CD14-positive monocyte (primary cell): ENCODE measurements around the gene DNAJC27. TPM values are rescaled to one million over a fixed set of nuclear protein-coding genes. Genes with fewer than 3 reads are reported as not detected.

ENCODE experiments used
- DNase-seq, 3 donors: peaks; one replicate each; pipeline ENCODE4 v3.0.0-alpha.2; 2011 to 2022
- H2AFZ ChIP-seq: 2 replicates; pipeline ENCODE4 v1.6.0; 2012; ENCODE audit warnings: mild to moderate bottlenecking, low read depth, low read length, inconsistent platforms; ENCODE audit not compliant: insufficient read depth, poor library complexity, severe bottlenecking
- H3K27ac ChIP-seq, 2 donors: 1 replicate in 1 of 2; 2 replicates in 1 of 2; pipeline ENCODE4 v1.5.1; 2012 to 2013; ENCODE audit warnings: low read length in 2 of 2, control low read depth in 1 of 2, inconsistent platforms in 1 of 2, low read depth in 1 of 2, mild to moderate bottlenecking in 1 of 2
- H3K27me3 ChIP-seq, 2 donors: one replicate each; pipeline versions ENCODE4 v1.6.0 to v1.6.1; 2011 to 2013; ENCODE audit warnings: low read length in 2 of 2; ENCODE audit not compliant: control insufficient read depth in 2 of 2, insufficient read depth in 2 of 2
- H3K36me3 ChIP-seq, 2 donors: replicated peaks in 1 of 2; 1 replicate in 1 of 2; 2 replicates in 1 of 2; pipeline versions ENCODE4 v1.5.1 to v1.6.1; 2012 to 2013; ENCODE audit warnings: low read length in 2 of 2, control low read depth in 1 of 2, inconsistent platforms in 1 of 2, mild to moderate bottlenecking in 1 of 2; ENCODE audit not compliant: insufficient read depth in 2 of 2, control insufficient read depth in 1 of 2
- H3K4me1 ChIP-seq, 2 donors: 1 replicate in 1 of 2; 2 replicates in 1 of 2; pipeline versions ENCODE4 v1.5.1 to v1.6.1; 2012 to 2013; ENCODE audit warnings: low read length in 2 of 2, control low read depth in 1 of 2, inconsistent platforms in 1 of 2, mild to moderate bottlenecking in 1 of 2, moderate library complexity in 1 of 2; ENCODE audit not compliant: insufficient read depth in 2 of 2, control insufficient read depth in 1 of 2
- H3K4me2 ChIP-seq: replicated peaks from 2 replicates; pipeline ENCODE3; 2012; ENCODE audit warnings: low read length, moderate library complexity, mild to moderate bottlenecking; ENCODE audit not compliant: poor library complexity, severe bottlenecking; ENCODE audit errors: extremely low read depth
- H3K4me3 ChIP-seq, 3 experiments: fragments of 200-600 bp in 1 of 3; sonication (generic) in 1 of 3; replicated peaks in 1 of 3; 1 replicate in 2 of 3; 2 replicates in 1 of 3; pipeline ENCODE4 v1.5.1; 2011 to 2013; ENCODE audit warnings: low read length in 3 of 3, mild to moderate bottlenecking in 3 of 3, control low read depth in 2 of 3, low read depth in 2 of 3, inconsistent platforms in 1 of 3, moderate library complexity in 1 of 3
- H3K79me2 ChIP-seq: 2 replicates; pipeline ENCODE4 v1.6.0; 2012; ENCODE audit warnings: mild to moderate bottlenecking, control low read depth, inconsistent platforms, low read length, moderate library complexity; ENCODE audit not compliant: insufficient read depth
- H3K9ac ChIP-seq: 2 replicates; pipeline ENCODE4 v1.6.0; 2017; ENCODE audit warnings: low read length, mild to moderate bottlenecking; ENCODE audit not compliant: insufficient read depth, poor library complexity, severe bottlenecking
- H3K9me3 ChIP-seq, 2 donors: replicated peaks in 1 of 2; 1 replicate in 1 of 2; 2 replicates in 1 of 2; pipeline versions ENCODE4 v1.5.1 to v1.6.1; 2012 to 2013; ENCODE audit warnings: low read length in 2 of 2, control low read depth in 1 of 2; ENCODE audit not compliant: control insufficient read depth in 1 of 2, insufficient read depth in 1 of 2
- H4K20me1 ChIP-seq: 2 replicates; pipeline ENCODE4 v1.6.0; 2012; ENCODE audit warnings: mild to moderate bottlenecking, low read length, control low read depth, moderate library complexity; ENCODE audit not compliant: insufficient read depth
- H3K27ac Mint-ChIP-seq, 7 donors: one replicate each; pipeline ENCODE4 v1.8.0; 2020; ENCODE audit warnings: mild to moderate bottlenecking in 7 of 7, mixed read lengths in 7 of 7, moderate library complexity in 6 of 7, inconsistent platforms in 2 of 7
- H3K27me3 Mint-ChIP-seq, 3 donors: one replicate each; pipeline ENCODE4 v1.8.0; 2021 to 2022; ENCODE audit warnings: low read depth in 3 of 3, mild to moderate bottlenecking in 3 of 3, mixed read lengths in 3 of 3, moderate library complexity in 3 of 3, inconsistent platforms in 1 of 3
- H3K36me3 Mint-ChIP-seq, 2 donors: one replicate each; pipeline ENCODE4 v1.8.0; 2020; ENCODE audit warnings: mixed read lengths in 2 of 2, inconsistent platforms in 1 of 2, mild to moderate bottlenecking in 1 of 2
- H3K4me1 Mint-ChIP-seq: one replicate; pipeline ENCODE4 v1.8.0; 2020; ENCODE audit warnings: mild to moderate bottlenecking, mixed read lengths
- H3K4me3 Mint-ChIP-seq, 2 donors: one replicate each; pipeline ENCODE4 v1.8.0; 2020; ENCODE audit warnings: mild to moderate bottlenecking in 2 of 2, mixed read lengths in 2 of 2, moderate library complexity in 1 of 2
- H3K9me3 Mint-ChIP-seq, 7 donors: one replicate each; pipeline ENCODE4 v1.8.0; 2020 to 2022; ENCODE audit warnings: mixed read lengths in 7 of 7, mild to moderate bottlenecking in 6 of 7, moderate library complexity in 6 of 7, inconsistent platforms in 2 of 7
- WGBS: methylation state at CpG from one replicate; pipeline ENCODE4 v1.1.5; 2013; ENCODE audit warnings: missing lambda C conversion rate; ENCODE audit not compliant: insufficient coverage; 5-methylcytosine and 5-hydroxymethylcytosine counted together
- intact Hi-C, 2 donors: fragments of 100-400 bp; cut with micrococcal nuclease; formaldehyde crosslinking; loops; one replicate each; pipeline versions ENCODE4 v1.15.0 to v1.15.1; 2023
- polyA plus RNA-seq, 3 donors: library from polyadenylated mRNA; depleted of rRNA in 1 of 3; unstranded in 2 of 3; stranded (reverse) in 1 of 3; fragments of 300-500 nt in 2 of 3; fragments of >200 nt in 1 of 3; fragmentation: Illumina TruSeq in 2 of 3; gene quantifications; 1 replicate in 2 of 3; 2 replicates in 1 of 3; pipeline ENCODE4 v1.2.3, GENCODE V29; 2012 to 2021
- small RNA-seq: library from RNA; depleted of rRNA; stranded (forward); fragments of <200 nt; gene quantifications from one replicate; pipeline ENCODE3, GENCODE V24; 2012; ENCODE audit warnings: low read depth; ENCODE audit not compliant: insufficient read length
- TF ChIP-seq, protein P1 (sequence below): fragments of 200-600 bp; IDR thresholded peaks from one replicate; pipeline ENCODE4 v1.8.0; 2022; ENCODE audit warnings: antibody characterized with exemption, mild to moderate bottlenecking

Gene DNAJC27
- polyA plus RNA-seq, 3 donors: 0.86 to 2.8 (median 2.2) TPM

DNA sequence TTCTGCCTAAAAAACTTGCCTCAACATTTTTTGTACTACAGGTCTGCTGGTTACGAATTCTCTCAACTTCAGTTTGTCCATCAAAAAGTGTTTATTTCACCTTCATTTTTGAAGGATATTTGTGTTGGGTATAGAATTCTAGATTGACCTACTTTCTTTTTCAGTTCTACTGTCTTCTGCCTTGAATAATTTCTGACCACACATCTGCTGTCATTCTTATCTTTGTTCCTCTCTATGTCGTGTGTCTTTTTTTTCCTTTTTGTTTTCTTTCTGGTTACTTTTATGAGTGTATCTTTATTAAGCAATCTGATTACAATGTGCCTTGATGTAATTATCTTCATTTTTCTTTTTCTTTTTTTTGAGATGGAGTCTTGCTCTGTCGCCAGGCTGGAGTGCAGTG is 77.0 kb downstream of the DNAJC27 start:
- no CpG with 5 or more reads among the region's 3 CpGs for WGBS
- Mint-ChIP-seq H3K4me1 (peaks cover 13% of the 10 kb centered on the region), H3K36me3 (peaks cover 9 to 24% of the 10 kb centered on the region in 2 donors), H3K27me3 (peaks cover 0 to 1% (median 1%) of the 10 kb centered on the region in 3 donors), H3K9me3 (peaks cover 29 to 49% (median 41%) of the 10 kb centered on the region in 7 donors), H3K27ac (no peak overlapping the region), H3K4me3 (no peak overlapping the region)
- DNase-seq: no peak
- Histone ChIP-seq H3K9me3 (peaks cover 22 to 30% of the 10 kb centered on the region in 2 donors), H3K79me2 (no peaks in the 10 kb centered on the region), H3K27ac (no peak overlapping the region), H3K36me3 (no peaks in the 10 kb centered on the region), H3K27me3 (no peaks in the 10 kb centered on the region), H3K4me3 (no peak overlapping the region), H3K4me2 (no peak overlapping the region), H4K20me1 (no peaks in the 10 kb centered on the region), H3K4me1 (no peaks in the 10 kb centered on the region), H2AFZ (no peak overlapping the region), H3K9ac (no peak overlapping the region)
- TF ChIP-seq, protein P1, sequence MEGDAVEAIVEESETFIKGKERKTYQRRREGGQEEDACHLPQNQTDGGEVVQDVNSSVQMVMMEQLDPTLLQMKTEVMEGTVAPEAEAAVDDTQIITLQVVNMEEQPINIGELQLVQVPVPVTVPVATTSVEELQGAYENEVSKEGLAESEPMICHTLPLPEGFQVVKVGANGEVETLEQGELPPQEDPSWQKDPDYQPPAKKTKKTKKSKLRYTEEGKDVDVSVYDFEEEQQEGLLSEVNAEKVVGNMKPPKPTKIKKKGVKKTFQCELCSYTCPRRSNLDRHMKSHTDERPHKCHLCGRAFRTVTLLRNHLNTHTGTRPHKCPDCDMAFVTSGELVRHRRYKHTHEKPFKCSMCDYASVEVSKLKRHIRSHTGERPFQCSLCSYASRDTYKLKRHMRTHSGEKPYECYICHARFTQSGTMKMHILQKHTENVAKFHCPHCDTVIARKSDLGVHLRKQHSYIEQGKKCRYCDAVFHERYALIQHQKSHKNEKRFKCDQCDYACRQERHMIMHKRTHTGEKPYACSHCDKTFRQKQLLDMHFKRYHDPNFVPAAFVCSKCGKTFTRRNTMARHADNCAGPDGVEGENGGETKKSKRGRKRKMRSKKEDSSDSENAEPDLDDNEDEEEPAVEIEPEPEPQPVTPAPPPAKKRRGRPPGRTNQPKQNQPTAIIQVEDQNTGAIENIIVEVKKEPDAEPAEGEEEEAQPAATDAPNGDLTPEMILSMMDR: no peak
- intact Hi-C loops: no loop called here

DNA sequence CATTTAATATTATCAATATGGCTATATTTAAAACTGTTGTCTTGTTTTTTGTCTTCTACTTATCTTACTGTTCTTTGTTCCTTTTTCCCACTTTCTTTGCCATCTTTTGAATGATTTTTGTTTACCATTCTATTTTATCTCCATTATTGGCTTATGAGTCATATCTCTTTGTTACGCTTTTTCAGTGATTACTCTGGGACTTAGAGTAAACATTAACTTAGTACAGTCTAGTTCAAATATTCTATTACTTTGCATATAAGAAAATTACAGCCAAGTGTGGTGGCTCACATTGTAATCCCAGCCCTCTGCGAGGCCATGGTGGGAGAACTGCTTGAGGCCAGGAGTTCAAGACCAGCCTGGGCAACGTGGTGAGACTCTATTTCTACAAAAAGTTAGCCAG is 77.8 kb downstream of the DNAJC27 start:
- H3K27me3 ChIP-seq: no peaks in the 10 kb centered on the region
- no peak overlapping the region for H3K9ac ChIP-seq
- Mint-ChIP-seq H3K4me3 (no peak overlapping the region), H3K4me1 (peaks cover 13% of the 10 kb centered on the region), H3K27me3 (peaks cover 0 to 1% (median 0%) of the 10 kb centered on the region in 3 donors), H3K36me3 (peaks cover 9 to 24% of the 10 kb centered on the region in 2 donors), H3K9me3 (peaks cover 29 to 49% (median 41%) of the 10 kb centered on the region in 7 donors), H3K27ac (no peak overlapping the region)
- no peak overlapping the region for H3K27ac ChIP-seq
- H3K79me2 ChIP-seq: no peaks in the 10 kb centered on the region
- H3K36me3 ChIP-seq: no peaks in the 10 kb centered on the region
- H3K4me2 ChIP-seq: no peak overlapping the region
- no peak for DNase-seq
- WGBS: 86% methylated on average over 2 of the region's 3 CpGs
- H3K4me3 ChIP-seq: no peak overlapping the region
- no peaks in the 10 kb centered on the region for H3K4me1 ChIP-seq
- no peak overlapping the region for H2AFZ ChIP-seq
- TF ChIP-seq, protein P1: no peak
- H3K9me3 ChIP-seq: peaks cover 22 to 30% of the 10 kb centered on the region in 2 donors
- no peaks in the 10 kb centered on the region for H4K20me1 ChIP-seq
- intact Hi-C loops: no loop called here

Small RNA genes within 50 kb of the gene (small RNA-seq; reads per million reads assigned to genes)
- gene AC013267.1 (not detected), gene RF00016 (not detected), gene RF00019 (not detected)

Other genes with a start within 250 kb of the DNAJC27 start
- gene PTRHD1, start 178.6 kb downstream of the DNAJC27 start, polyA plus RNA-seq: 10 to 100 TPM; 20.3 to 86.2 (median 78.6) TPM
- gene CENPO, start 178.5 kb downstream of the DNAJC27 start, polyA plus RNA-seq: 1 to 10 TPM; 1.6 to 2.6 (median 2.3) TPM
- 1 to 10 TPM; 2.5 to 9.3 (median 3.5) TPM for gene ADCY3, start 51.7 kb downstream of the DNAJC27 start, polyA plus RNA-seq
- gene EFR3B, start 70.1 kb upstream of the DNAJC27 start, polyA plus RNA-seq: not detected
- gene POMC, start 196.6 kb upstream of the DNAJC27 start, polyA plus RNA-seq: 1 to 10 TPM; 3.5 to 4.7 (median 4.6) TPM